Loucy (cell line): ENCODE data around the gene AFF4.

ENCODE experiments used
- H2AFZ ChIP-seq: fragments of 200-600 bp; sonication (generic); 2 replicates; pipeline ENCODE4 v1.6.0; 2016; ENCODE audit warnings: antibody characterized with exemption, mild to moderate bottlenecking, low read length, moderate library complexity
- H3F3A ChIP-seq: fragments of 200-600 bp; 2 replicates; pipeline ENCODE4 v1.6.0; 2016; ENCODE audit warnings: antibody characterized with exemption, low read depth, mild to moderate bottlenecking
- H3K27me3 ChIP-seq: fragments of 200-600 bp; sonication (generic); 2 replicates; pipeline ENCODE4 v1.6.1; 2014; ENCODE audit warnings: low read length, mild to moderate bottlenecking; ENCODE audit not compliant: insufficient read depth, poor library complexity, severe bottlenecking
- H3K36me3 ChIP-seq: fragments of 200-600 bp; sonication (generic); 2 replicates; pipeline ENCODE4 v1.6.1; 2016; ENCODE audit warnings: low read length; ENCODE audit not compliant: insufficient read depth
- H3K4me1 ChIP-seq: fragments of 200-600 bp; sonication (generic); 2 replicates; pipeline ENCODE4 v1.5.1; 2014; ENCODE audit warnings: low read length, mild to moderate bottlenecking; ENCODE audit not compliant: insufficient read depth, poor library complexity, severe bottlenecking
- H3K4me2 ChIP-seq: fragments of 200-600 bp; sonication (generic); 2 replicates; pipeline ENCODE4 v1.6.0; 2014; ENCODE audit warnings: antibody characterized with exemption, low read length, low read depth, mild to moderate bottlenecking; ENCODE audit not compliant: poor library complexity, severe bottlenecking
- H3K4me3 ChIP-seq: fragments of 200-600 bp; sonication (generic); 2 replicates; pipeline ENCODE4 v1.5.1; 2014; ENCODE audit warnings: low read length, mild to moderate bottlenecking, mixed read lengths; ENCODE audit not compliant: poor library complexity, severe bottlenecking
- H3K79me2 ChIP-seq: fragments of 200-600 bp; sonication (generic); 2 replicates; pipeline ENCODE4 v1.6.1; 2014; ENCODE audit warnings: low read length; ENCODE audit not compliant: insufficient read depth
- H3K9ac ChIP-seq: fragments of 200-600 bp; sonication (generic); 2 replicates; pipeline ENCODE4 v1.6.0; 2014; ENCODE audit warnings: mild to moderate bottlenecking, low read depth, low read length, moderate library complexity; ENCODE audit not compliant: poor library complexity, severe bottlenecking
- H3K9me2 ChIP-seq: fragments of 200-600 bp; sonication (generic); replicated peaks from 2 replicates; pipeline ENCODE4 v1.6.1; 2016; ENCODE audit warnings: low read depth, low read length, mixed read lengths
- H3K9me3 ChIP-seq: fragments of 200-600 bp; sonication (generic); 2 replicates; pipeline ENCODE4 v1.6.1; 2014; ENCODE audit warnings: mild to moderate bottlenecking, antibody characterized with exemption, low read length, low read depth; ENCODE audit not compliant: insufficient read depth
- H4K20me1 ChIP-seq: fragments of 200-600 bp; sonication (generic); 2 replicates; pipeline ENCODE4 v1.6.0; 2014; ENCODE audit warnings: antibody characterized with exemption, low read length, mild to moderate bottlenecking; ENCODE audit not compliant: insufficient read depth, poor library complexity, severe bottlenecking
- CTCF ChIP-seq: fragments of 200-600 bp; sonication (generic); conservative IDR thresholded peaks from 2 replicates; pipeline ENCODE4 v1.5.1; 2014; ENCODE audit warnings: mild to moderate bottlenecking, antibody characterized with exemption, low read length
- EZH2phosphoT487 ChIP-seq: fragments of 200-600 bp; IDR thresholded peaks from 2 replicates; pipeline ENCODE4 v1.6.1; 2018; ENCODE audit warnings: antibody characterized with exemption, mild to moderate bottlenecking, moderate library complexity, borderline replicate concordance

Gene AFF4

GRCh38 chr5:132848270-132848669, 115.2 kb downstream of the AFF4 start:
- no peak overlapping the region for H2AFZ ChIP-seq
- H3K4me3 ChIP-seq, result no peak overlapping the region
- H3K4me2 ChIP-seq, result no peak overlapping the region
- no peak for TF ChIP-seq CTCF
- H3F3A ChIP-seq, result no peaks in the 10 kb centered on the region
- H3K9me3 ChIP-seq, result no peaks in the 10 kb centered on the region
- no peaks in the 10 kb centered on the region for H3K4me1 ChIP-seq
- no peaks in the 10 kb centered on the region for H4K20me1 ChIP-seq
- no peaks in the 10 kb centered on the region for H3K9me2 ChIP-seq
- H3K9ac ChIP-seq, result no peak overlapping the region
- H3K27me3 ChIP-seq, result no peaks in the 10 kb centered on the region
- H3K79me2 ChIP-seq, result no peaks in the 10 kb centered on the region
- H3K36me3 ChIP-seq, result no peaks in the 10 kb centered on the region

- Histone ChIP-seq H3K27me3 (no peaks in the 10 kb centered on the region), H4K20me1 (no peaks in the 10 kb centered on the region), H3K36me3 (no peaks in the 10 kb centered on the region), H3K4me3 (no peak overlapping the region), H3K4me2 (no peak overlapping the region), H3K79me2 (no peaks in the 10 kb centered on the region), H3F3A (no peaks in the 10 kb centered on the region), H3K9ac (no peak overlapping the region), H2AFZ (no peak overlapping the region), H3K9me2 (no peaks in the 10 kb centered on the region), H3K9me3 (no peaks in the 10 kb centered on the region), H3K4me1 (no peaks in the 10 kb centered on the region)
- TF ChIP-seq CTCF (no peak), EZH2phosphoT487 (no peak)
Observed at GRCh38 chr5:132841305-132841704, 122.1 kb downstream of the AFF4 start.

- Histone ChIP-seq H3K79me2 (no peaks in the 10 kb centered on the region), H3K9me2 (no peaks in the 10 kb centered on the region), H4K20me1 (no peaks in the 10 kb centered on the region), H3K4me3 (no peak overlapping the region), H3F3A (no peaks in the 10 kb centered on the region), H3K4me1 (no peaks in the 10 kb centered on the region), H3K36me3 (no peaks in the 10 kb centered on the region), H3K9me3 (no peaks in the 10 kb centered on the region), H2AFZ (no peak overlapping the region), H3K27me3 (no peaks in the 10 kb centered on the region), H3K4me2 (no peak overlapping the region), H3K9ac (no peak overlapping the region)
- TF ChIP-seq EZH2phosphoT487, result no peak
- TF ChIP-seq CTCF, result no peak
Observed at GRCh38 chr5:132840896-132841295, 122.5 kb downstream of the AFF4 start.
